ENCODE measurements around the gene DOP1A. TPM values are rescaled to one million over a fixed set of nuclear protein-coding genes. Genes with fewer than 3 reads are reported as not detected.

DOP1A gene
- total RNA-seq, 4 donors from 2014 or later, result 32.8 to 48.1 (median 36.0) TPM

DNA sequence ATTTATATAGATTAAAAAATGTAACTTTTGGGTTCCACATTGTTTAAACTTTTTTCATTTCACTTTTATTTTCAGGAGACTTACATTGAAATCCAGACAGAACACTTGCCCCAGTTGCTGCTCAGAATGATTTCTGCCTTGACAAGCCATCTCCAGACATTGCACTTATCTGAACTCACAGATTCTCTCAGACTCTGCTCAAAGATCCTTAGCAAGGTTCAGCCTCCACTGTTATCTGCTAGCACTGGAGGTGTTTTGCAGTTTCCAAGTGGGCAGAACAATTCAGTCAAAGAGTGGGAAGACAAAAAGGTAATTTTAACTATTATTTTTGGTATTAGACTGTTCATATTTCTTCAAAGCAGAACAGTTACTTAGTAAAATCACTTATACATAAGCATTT is 58.0 kb downstream of the DOP1A start:
- Histone ChIP-seq H3K27ac (no peak overlapping the region), H3K4me1 (no peaks in the 10 kb centered on the region), H3K4me3 (no peak overlapping the region), H3K27me3 (no peaks in the 10 kb centered on the region), H3K36me3 (peaks cover 6 to 99% of the 10 kb centered on the region in 2 donors), H3K9me3 (no peaks in the 10 kb centered on the region)
- TF ChIP-seq POLR2A (IDR thresholded peaks at IDR 0.05) (no peak), EP300 (IDR thresholded peaks at IDR 0.05) (no peak), POLR2AphosphoS5 (IDR thresholded peaks at IDR 0.05) (no peak)
- TF ChIP-seq, protein P1, sequence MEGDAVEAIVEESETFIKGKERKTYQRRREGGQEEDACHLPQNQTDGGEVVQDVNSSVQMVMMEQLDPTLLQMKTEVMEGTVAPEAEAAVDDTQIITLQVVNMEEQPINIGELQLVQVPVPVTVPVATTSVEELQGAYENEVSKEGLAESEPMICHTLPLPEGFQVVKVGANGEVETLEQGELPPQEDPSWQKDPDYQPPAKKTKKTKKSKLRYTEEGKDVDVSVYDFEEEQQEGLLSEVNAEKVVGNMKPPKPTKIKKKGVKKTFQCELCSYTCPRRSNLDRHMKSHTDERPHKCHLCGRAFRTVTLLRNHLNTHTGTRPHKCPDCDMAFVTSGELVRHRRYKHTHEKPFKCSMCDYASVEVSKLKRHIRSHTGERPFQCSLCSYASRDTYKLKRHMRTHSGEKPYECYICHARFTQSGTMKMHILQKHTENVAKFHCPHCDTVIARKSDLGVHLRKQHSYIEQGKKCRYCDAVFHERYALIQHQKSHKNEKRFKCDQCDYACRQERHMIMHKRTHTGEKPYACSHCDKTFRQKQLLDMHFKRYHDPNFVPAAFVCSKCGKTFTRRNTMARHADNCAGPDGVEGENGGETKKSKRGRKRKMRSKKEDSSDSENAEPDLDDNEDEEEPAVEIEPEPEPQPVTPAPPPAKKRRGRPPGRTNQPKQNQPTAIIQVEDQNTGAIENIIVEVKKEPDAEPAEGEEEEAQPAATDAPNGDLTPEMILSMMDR (IDR thresholded peaks at IDR 0.05), result no peak
- no peak for ATAC-seq

DNA sequence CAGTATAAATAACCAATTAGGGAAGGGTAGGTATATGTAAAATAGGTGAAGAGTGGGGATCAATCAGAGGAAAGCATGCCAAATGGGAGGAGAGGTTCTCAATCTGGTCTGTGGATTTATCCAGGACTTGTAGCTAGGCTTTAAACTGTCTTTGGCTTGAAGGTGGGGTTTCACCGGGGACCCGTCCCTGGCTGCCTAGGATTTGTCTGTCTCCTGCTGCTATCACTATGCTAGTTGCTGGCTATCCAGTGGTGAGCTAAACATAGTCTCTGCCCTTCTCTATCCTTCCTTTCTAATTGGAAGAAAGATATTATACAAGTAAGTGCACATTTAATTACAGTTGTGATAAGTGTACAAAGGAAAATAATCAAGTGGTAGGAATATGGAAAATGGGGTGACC is 58.8 kb downstream of the DOP1A start:
- H3K27ac ChIP-seq, result no peak overlapping the region
- H3K9me3 ChIP-seq, result no peaks in the 10 kb centered on the region
- H3K4me1 ChIP-seq, result no peaks in the 10 kb centered on the region
- 100% methylated on average over 2 of the region's 2 CpGs; no CpG with 5 or more reads in 1 of the 2 donors for WGBS, 2 donors (ENCODE audit: low coverage in 1 of 2)
- no peaks in the 10 kb centered on the region for H3K27me3 ChIP-seq
- no peak overlapping the region for H3K4me3 ChIP-seq
- no peak for ATAC-seq
- peaks cover 6 to 99% of the 10 kb centered on the region in 2 donors for H3K36me3 ChIP-seq
- TF ChIP-seq, protein P1 (IDR thresholded peaks at IDR 0.05), result no peak
- no peak for TF ChIP-seq POLR2A (IDR thresholded peaks at IDR 0.05)
- no peak for TF ChIP-seq EP300 (IDR thresholded peaks at IDR 0.05)
- TF ChIP-seq POLR2AphosphoS5 (IDR thresholded peaks at IDR 0.05), result no peak

DNA sequence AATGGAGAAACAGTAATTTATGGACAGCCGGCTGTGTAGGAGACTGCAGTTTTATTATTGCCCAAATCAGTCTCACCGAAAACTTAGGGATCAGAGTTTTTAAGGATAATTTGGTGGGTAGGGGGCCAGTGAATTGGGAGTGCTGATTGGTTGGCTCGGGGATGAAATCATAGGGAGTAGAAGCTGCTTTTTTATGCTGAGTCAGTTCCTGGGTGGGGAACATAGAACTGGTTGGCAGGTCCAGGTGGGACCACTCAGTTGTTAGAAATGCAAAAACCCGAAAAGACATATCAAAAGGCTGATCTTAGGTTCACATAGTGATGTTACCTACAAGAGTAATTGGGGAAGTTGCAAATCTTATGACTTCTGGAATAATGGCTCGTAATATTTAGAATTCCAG is 59.3 kb downstream of the DOP1A start:
- H3K4me1 ChIP-seq, result no peaks in the 10 kb centered on the region
- no peak overlapping the region for H3K27ac ChIP-seq
- TF ChIP-seq POLR2AphosphoS5 (IDR thresholded peaks at IDR 0.05) (no peak), POLR2A (IDR thresholded peaks at IDR 0.05) (no peak), EP300 (IDR thresholded peaks at IDR 0.05) (no peak)
- TF ChIP-seq, protein P1 (IDR thresholded peaks at IDR 0.05), result no peak
- peaks cover 6 to 99% of the 10 kb centered on the region in 2 donors for H3K36me3 ChIP-seq
- WGBS, 2 donors (ENCODE audit: low coverage in 1 of 2), result 93 to 96% methylated on average over 5 of the region's 5 CpGs
- no peak for ATAC-seq
- no peaks in the 10 kb centered on the region for H3K9me3 ChIP-seq
- no peak overlapping the region for H3K4me3 ChIP-seq
- no peaks in the 10 kb centered on the region for H3K27me3 ChIP-seq

DNA sequence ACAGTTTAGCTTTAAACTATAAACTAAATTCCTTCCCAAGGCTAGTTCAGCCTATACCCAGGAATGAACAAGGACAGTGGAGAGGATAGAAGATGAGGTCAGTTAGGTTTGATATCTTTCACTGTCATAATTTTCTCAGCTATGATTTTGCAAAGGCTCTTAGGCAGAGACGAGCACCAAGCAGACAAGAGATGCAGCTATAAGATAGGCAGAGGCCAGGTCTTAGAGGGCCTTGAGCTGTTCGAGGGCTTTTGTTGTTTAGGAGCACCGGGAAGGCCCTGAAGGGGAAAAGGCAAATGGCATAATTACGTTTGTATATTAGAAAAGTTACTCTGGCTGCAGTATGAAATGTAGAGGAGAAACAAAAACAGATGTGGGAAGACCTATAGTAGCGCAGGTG is 59.8 kb downstream of the DOP1A start:
- Histone ChIP-seq H3K27ac (no peak overlapping the region), H3K4me1 (no peaks in the 10 kb centered on the region), H3K36me3 (peaks cover 6 to 99% of the 10 kb centered on the region in 2 donors), H3K9me3 (no peaks in the 10 kb centered on the region), H3K27me3 (no peaks in the 10 kb centered on the region), H3K4me3 (no peak overlapping the region)
- 86 to 91% methylated on average over 4 to 5 of the region's 5 CpGs for WGBS, 2 donors (ENCODE audit: low coverage in 1 of 2)
- no peak for ATAC-seq
- no peak for TF ChIP-seq EP300 (IDR thresholded peaks at IDR 0.05)

GRCh38 chr6:83127976-83128375 is 60.5 kb downstream of the DOP1A start:
- TF ChIP-seq EP300 (IDR thresholded peaks at IDR 0.05) (no peak), POLR2A (IDR thresholded peaks at IDR 0.05) (no peak), POLR2AphosphoS5 (IDR thresholded peaks at IDR 0.05) (no peak)
- TF ChIP-seq, protein P1 (IDR thresholded peaks at IDR 0.05), result no peak
- H3K9me3 ChIP-seq, result no peaks in the 10 kb centered on the region
- no peak overlapping the region for H3K4me3 ChIP-seq
- 95 to 100% methylated on average over 2 of the region's 2 CpGs for WGBS, 2 donors (ENCODE audit: low coverage in 1 of 2)
- H3K4me1 ChIP-seq, result no peaks in the 10 kb centered on the region
- no peak overlapping the region for H3K27ac ChIP-seq
- no peaks in the 10 kb centered on the region for H3K27me3 ChIP-seq
- ATAC-seq, result no peak
- peaks cover 6 to 95% of the 10 kb centered on the region in 2 donors for H3K36me3 ChIP-seq

All from gastroesophageal sphincter (tissue), 4 donors.